ENCODE results near the gene NEGR1. TPM values are rescaled to one million over a fixed set of nuclear protein-coding genes. Genes with fewer than 3 reads are reported as not detected.
"Not testable (repeated sequence)": the region's sequence is repeated elsewhere in the genome, so short reads cannot be mapped to it uniquely, and the experiment has no call there.

NEGR1 gene
- total RNA-seq, 1 donor from 2014 or later = 7.6 TPM

DNA sequence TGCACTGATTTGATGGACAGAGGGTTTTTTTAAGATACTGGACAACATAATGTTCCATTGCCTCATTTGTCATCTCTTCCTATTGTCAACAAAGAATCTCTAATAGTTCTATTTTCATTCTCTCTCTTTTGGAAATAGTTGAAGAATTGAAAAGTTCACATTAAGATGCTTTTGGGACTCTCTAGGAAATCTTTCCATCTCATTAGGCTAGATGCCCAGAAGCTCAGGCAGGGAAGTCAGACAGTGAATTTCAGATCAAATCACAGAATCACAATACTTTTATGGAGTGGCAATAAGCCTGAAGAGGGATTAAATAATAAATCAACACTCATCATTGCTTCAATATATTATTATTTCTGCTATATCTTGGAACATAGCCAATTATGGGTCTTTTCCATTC, 29.2 kb downstream of the NEGR1 start:
- Mint-ChIP-seq H3K27me3 (ENCODE audit: unreplicated experiment) (no peaks in the 10 kb centered on the region), H3K4me3 (ENCODE audit: unreplicated experiment) (no peak overlapping the region), H3K27ac (ENCODE audit: unreplicated experiment) (no peak overlapping the region)

DNA sequence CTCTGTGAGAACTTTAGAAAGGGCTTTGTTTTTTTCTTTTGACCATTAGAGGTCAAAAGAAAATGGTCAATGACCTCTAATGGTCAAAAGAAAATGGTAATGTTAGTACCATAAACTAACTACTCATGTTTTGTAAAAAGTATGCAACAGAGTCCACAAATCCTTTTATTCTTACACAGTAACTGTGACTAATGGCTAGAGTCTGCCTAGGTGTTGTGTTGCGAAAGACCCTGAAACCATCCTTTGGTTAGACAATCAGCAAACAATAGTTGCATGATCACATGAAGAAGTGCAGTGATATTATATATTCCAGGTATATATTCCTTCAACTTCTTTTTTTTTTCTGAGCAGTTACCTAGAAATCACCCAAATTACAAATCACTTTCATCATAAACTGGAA, 40.9 kb downstream of the NEGR1 start:
- H3K36me3 Mint-ChIP-seq (ENCODE audit: unreplicated experiment) = no peaks in the 10 kb centered on the region
- no peaks in the 10 kb centered on the region for H3K27me3 Mint-ChIP-seq (ENCODE audit: unreplicated experiment)
- TF ChIP-seq, protein P1, sequence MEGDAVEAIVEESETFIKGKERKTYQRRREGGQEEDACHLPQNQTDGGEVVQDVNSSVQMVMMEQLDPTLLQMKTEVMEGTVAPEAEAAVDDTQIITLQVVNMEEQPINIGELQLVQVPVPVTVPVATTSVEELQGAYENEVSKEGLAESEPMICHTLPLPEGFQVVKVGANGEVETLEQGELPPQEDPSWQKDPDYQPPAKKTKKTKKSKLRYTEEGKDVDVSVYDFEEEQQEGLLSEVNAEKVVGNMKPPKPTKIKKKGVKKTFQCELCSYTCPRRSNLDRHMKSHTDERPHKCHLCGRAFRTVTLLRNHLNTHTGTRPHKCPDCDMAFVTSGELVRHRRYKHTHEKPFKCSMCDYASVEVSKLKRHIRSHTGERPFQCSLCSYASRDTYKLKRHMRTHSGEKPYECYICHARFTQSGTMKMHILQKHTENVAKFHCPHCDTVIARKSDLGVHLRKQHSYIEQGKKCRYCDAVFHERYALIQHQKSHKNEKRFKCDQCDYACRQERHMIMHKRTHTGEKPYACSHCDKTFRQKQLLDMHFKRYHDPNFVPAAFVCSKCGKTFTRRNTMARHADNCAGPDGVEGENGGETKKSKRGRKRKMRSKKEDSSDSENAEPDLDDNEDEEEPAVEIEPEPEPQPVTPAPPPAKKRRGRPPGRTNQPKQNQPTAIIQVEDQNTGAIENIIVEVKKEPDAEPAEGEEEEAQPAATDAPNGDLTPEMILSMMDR (IDR thresholded peaks at IDR 0.05) = no peak
- H3K4me3 Mint-ChIP-seq (ENCODE audit: unreplicated experiment) = no peak overlapping the region
- H3K27ac Mint-ChIP-seq (ENCODE audit: unreplicated experiment) = no peak overlapping the region
- DNase-seq (ENCODE audit: extremely low spot score, unreplicated experiment) = no peak
- no peaks in the 10 kb centered on the region for H3K4me1 Mint-ChIP-seq (ENCODE audit: unreplicated experiment)
- no peaks in the 10 kb centered on the region for H3K9me3 Mint-ChIP-seq (ENCODE audit: unreplicated experiment)

More for the DNA sequence above, 29.2 kb downstream of the NEGR1 start:
- no peaks in the 10 kb centered on the region for H3K4me1 Mint-ChIP-seq (ENCODE audit: unreplicated experiment)
- no peak for DNase-seq (ENCODE audit: extremely low spot score, unreplicated experiment)
- TF ChIP-seq, protein P1 (IDR thresholded peaks at IDR 0.05) = no peak
- H3K36me3 Mint-ChIP-seq (ENCODE audit: unreplicated experiment) = no peaks in the 10 kb centered on the region
- H3K9me3 Mint-ChIP-seq (ENCODE audit: unreplicated experiment) = no peaks in the 10 kb centered on the region

DNA sequence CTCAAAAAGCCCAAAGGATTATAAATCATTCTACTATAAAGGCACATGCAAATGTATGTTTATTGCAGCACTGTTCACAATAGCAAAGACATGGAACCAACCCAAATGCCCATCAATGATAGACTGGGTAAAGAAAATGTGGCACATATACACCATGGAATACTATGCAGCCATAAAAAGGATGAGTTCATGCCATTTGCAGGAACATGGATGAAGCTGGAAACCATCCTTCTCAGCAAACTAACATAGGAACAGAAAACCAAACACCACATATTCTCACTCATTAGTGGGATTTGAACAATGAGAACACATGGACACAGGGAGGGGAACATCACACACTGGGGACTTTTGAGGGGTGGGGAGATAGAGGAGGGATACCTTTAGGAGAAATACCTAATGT, 46.4 kb downstream of the NEGR1 start:
- not testable (repeated sequence) for H3K9me3 Mint-ChIP-seq (ENCODE audit: unreplicated experiment); H3K27ac Mint-ChIP-seq (ENCODE audit: unreplicated experiment); H3K27me3 Mint-ChIP-seq (ENCODE audit: unreplicated experiment); H3K4me1 Mint-ChIP-seq (ENCODE audit: unreplicated experiment); H3K4me3 Mint-ChIP-seq (ENCODE audit: unreplicated experiment); DNase-seq (ENCODE audit: extremely low spot score, unreplicated experiment); H3K36me3 Mint-ChIP-seq (ENCODE audit: unreplicated experiment)

DNA sequence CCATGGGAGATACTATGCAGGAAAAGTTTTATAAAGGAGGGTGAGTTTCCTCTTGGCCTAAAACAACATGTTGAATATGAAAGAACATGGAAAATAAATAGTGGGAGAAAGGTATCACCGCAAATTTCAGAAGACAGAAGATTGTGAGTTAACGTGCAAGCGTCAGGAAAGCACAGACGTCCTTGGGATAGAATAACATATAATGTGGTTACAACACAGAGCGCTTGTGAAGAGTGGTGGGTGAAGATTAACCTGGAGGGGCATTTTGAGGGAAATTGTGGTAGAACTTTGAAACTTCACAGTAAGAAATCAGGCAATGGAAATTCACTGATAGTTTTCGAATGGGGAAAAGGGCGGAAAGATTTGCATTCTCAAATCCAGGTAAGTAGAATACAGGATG, 47.3 kb downstream of the NEGR1 start:
- no peak overlapping the region for H3K4me3 Mint-ChIP-seq (ENCODE audit: unreplicated experiment)
- H3K27me3 Mint-ChIP-seq (ENCODE audit: unreplicated experiment) = no peaks in the 10 kb centered on the region
- H3K36me3 Mint-ChIP-seq (ENCODE audit: unreplicated experiment) = no peaks in the 10 kb centered on the region
- DNase-seq (ENCODE audit: extremely low spot score, unreplicated experiment) = no peak
- TF ChIP-seq, protein P1 (IDR thresholded peaks at IDR 0.05) = no peak
- H3K4me1 Mint-ChIP-seq (ENCODE audit: unreplicated experiment) = peaks cover 6% of the 10 kb centered on the region
- peaks cover 6% of the 10 kb centered on the region for H3K9me3 Mint-ChIP-seq (ENCODE audit: unreplicated experiment)
- no peak overlapping the region for H3K27ac Mint-ChIP-seq (ENCODE audit: unreplicated experiment)

GRCh38 chr1:72230746-72231145, 51.6 kb downstream of the NEGR1 start:
- no peaks in the 10 kb centered on the region for H3K36me3 Mint-ChIP-seq (ENCODE audit: unreplicated experiment)
- H3K27ac Mint-ChIP-seq (ENCODE audit: unreplicated experiment) = no peak overlapping the region
- H3K9me3 Mint-ChIP-seq (ENCODE audit: unreplicated experiment) = peaks cover 6% of the 10 kb centered on the region
- peaks cover 15% of the 10 kb centered on the region for H3K4me1 Mint-ChIP-seq (ENCODE audit: unreplicated experiment)
- no peaks in the 10 kb centered on the region for H3K27me3 Mint-ChIP-seq (ENCODE audit: unreplicated experiment)
- no peak for DNase-seq (ENCODE audit: extremely low spot score, unreplicated experiment)
- no peak overlapping the region for H3K4me3 Mint-ChIP-seq (ENCODE audit: unreplicated experiment)
- TF ChIP-seq, protein P1 (IDR thresholded peaks at IDR 0.05) = no peak

- TF ChIP-seq, protein P1 (IDR thresholded peaks at IDR 0.05) = no peak
- Mint-ChIP-seq H3K36me3 (ENCODE audit: unreplicated experiment) (no peaks in the 10 kb centered on the region), H3K9me3 (ENCODE audit: unreplicated experiment) (peaks cover 6% of the 10 kb centered on the region), H3K4me1 (ENCODE audit: unreplicated experiment) (peaks cover 15% of the 10 kb centered on the region), H3K27me3 (ENCODE audit: unreplicated experiment) (no peaks in the 10 kb centered on the region), H3K27ac (ENCODE audit: unreplicated experiment) (no peak overlapping the region), H3K4me3 (ENCODE audit: unreplicated experiment) (no peak overlapping the region)
- DNase-seq (ENCODE audit: extremely low spot score, unreplicated experiment) = no peak
These were observed 52.4 kb downstream of the NEGR1 start for GRCh38 chr1:72229893-72230292.
